Measurements from ENCODE around the gene MPZL2. TPM values are rescaled to one million over a fixed set of nuclear protein-coding genes. Genes with fewer than 3 reads are reported as not detected.

The MPZL2 gene
- total and polyA plus RNA-seq, 2 experiments from 2014 or later, result 2.6 to 4.2 TPM

GRCh38 chr11:118240999-118241763 lies 22.9 kb downstream of the MPZL2 start (continued):
- no peak for TF ChIP-seq ETS1 (IDR thresholded peaks at IDR 0.05)
- no peak for TF ChIP-seq EZH2 (IDR thresholded peaks at IDR 0.05; ENCODE audit: low read depth, unreplicated experiment)
- TF ChIP-seq STAT1 (IDR thresholded peaks at IDR 0.05; ENCODE audit: unreplicated experiment), result no peak
- no peak for TF ChIP-seq REST (IDR thresholded peaks at IDR 0.05; ENCODE audit: unreplicated experiment)

GRCh38 chr11:118239509-118240205 lies 24.4 kb downstream of the MPZL2 start:
- Mint-ChIP-seq H3K27ac (no peak overlapping the region), H3K36me3 (ENCODE audit: low read depth) (no peaks in the 10 kb centered on the region), H3K9me3 (no peaks in the 10 kb centered on the region), H3K4me3 (no peak overlapping the region), H3K4me1 (peaks cover 28% of the 10 kb centered on the region), H3K27me3 (ENCODE audit: insufficient read depth, low read depth, poor library complexity) (peaks cover 12% of the 10 kb centered on the region)
- ATAC-seq (no peak), DNase-seq (ENCODE audit: low spot score) (no peak)
- no peaks in the 10 kb centered on the region for H3K36me3 ChIP-seq (ENCODE audit: insufficient read depth)
- H3K27ac ChIP-seq (ENCODE audit: low read depth), result no peak overlapping the region
- H2AFZ ChIP-seq, result no peak overlapping the region
- H3K4me2 ChIP-seq, result no peak overlapping the region
- H3K4me1 ChIP-seq (ENCODE audit: insufficient read depth), result peaks cover 3% of the 10 kb centered on the region; the same call in 1 of the 2 replicates
- no peaks in the 10 kb centered on the region for H3F3A ChIP-seq (replicated peaks; ENCODE audit: low read depth)
- no peaks in the 10 kb centered on the region for H3K27me3 ChIP-seq (ENCODE audit: insufficient read depth)
- no peak overlapping the region for H3K4me3 ChIP-seq
- H3K79me2 ChIP-seq (replicated peaks; ENCODE audit: insufficient read depth), result no peaks in the 10 kb centered on the region
- no peaks in the 10 kb centered on the region for H4K20me1 ChIP-seq (replicated peaks; ENCODE audit: insufficient read depth)
- no peaks in the 10 kb centered on the region for H3K9me2 ChIP-seq (ENCODE audit: insufficient read depth)
- no peak for TF ChIP-seq ZNF114 (CRISPR knock-in tag; IDR thresholded peaks at IDR 0.05)
- TF ChIP-seq POLR2AphosphoS5 (IDR thresholded peaks at IDR 0.05; ENCODE audit: low read depth), result no peak
- TF ChIP-seq, protein P1, sequence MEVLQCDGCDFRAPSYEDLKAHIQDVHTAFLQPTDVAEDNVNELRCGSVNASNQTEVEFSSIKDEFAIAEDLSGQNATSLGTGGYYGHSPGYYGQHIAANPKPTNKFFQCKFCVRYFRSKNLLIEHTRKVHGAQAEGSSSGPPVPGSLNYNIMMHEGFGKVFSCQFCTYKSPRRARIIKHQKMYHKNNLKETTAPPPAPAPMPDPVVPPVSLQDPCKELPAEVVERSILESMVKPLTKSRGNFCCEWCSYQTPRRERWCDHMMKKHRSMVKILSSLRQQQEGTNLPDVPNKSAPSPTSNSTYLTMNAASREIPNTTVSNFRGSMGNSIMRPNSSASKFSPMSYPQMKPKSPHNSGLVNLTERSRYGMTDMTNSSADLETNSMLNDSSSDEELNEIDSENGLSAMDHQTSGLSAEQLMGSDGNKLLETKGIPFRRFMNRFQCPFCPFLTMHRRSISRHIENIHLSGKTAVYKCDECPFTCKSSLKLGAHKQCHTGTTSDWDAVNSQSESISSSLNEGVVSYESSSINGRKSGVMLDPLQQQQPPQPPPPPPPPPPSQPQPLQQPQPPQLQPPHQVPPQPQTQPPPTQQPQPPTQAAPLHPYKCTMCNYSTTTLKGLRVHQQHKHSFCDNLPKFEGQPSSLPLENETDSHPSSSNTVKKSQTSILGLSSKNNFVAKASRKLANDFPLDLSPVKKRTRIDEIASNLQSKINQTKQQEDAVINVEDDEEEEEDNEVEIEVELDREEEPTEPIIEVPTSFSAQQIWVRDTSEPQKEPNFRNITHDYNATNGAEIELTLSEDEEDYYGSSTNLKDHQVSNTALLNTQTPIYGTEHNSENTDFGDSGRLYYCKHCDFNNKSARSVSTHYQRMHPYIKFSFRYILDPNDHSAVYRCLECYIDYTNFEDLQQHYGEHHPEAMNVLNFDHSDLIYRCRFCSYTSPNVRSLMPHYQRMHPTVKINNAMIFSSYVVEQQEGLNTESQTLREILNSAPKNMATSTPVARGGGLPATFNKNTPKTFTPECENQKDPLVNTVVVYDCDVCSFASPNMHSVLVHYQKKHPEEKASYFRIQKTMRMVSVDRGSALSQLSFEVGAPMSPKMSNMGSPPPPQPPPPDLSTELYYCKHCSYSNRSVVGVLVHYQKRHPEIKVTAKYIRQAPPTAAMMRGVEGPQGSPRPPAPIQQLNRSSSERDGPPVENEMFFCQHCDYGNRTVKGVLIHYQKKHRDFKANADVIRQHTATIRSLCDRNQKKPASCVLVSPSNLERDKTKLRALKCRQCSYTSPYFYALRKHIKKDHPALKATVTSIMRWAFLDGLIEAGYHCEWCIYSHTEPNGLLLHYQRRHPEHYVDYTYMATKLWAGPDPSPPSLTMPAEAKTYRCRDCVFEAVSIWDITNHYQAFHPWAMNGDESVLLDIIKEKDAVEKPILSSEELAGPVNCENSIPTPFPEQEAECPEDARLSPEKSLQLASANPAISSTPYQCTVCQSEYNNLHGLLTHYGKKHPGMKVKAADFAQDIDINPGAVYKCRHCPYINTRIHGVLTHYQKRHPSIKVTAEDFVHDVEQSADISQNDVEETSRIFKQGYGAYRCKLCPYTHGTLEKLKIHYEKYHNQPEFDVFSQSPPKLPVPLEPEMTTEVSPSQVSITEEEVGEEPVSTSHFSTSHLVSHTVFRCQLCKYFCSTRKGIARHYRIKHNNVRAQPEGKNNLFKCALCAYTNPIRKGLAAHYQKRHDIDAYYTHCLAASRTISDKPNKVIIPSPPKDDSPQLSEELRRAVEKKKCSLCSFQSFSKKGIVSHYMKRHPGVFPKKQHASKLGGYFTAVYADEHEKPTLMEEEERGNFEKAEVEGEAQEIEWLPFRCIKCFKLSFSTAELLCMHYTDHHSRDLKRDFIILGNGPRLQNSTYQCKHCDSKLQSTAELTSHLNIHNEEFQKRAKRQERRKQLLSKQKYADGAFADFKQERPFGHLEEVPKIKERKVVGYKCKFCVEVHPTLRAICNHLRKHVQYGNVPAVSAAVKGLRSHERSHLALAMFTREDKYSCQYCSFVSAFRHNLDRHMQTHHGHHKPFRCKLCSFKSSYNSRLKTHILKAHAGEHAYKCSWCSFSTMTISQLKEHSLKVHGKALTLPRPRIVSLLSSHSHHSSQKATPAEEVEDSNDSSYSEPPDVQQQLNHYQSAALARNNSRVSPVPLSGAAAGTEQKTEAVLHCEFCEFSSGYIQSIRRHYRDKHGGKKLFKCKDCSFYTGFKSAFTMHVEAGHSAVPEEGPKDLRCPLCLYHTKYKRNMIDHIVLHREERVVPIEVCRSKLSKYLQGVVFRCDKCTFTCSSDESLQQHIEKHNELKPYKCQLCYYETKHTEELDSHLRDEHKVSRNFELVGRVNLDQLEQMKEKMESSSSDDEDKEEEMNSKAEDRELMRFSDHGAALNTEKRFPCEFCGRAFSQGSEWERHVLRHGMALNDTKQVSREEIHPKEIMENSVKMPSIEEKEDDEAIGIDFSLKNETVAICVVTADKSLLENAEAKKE (CRISPR knock-in tag; IDR thresholded peaks at IDR 0.05), result no peak
- TF ChIP-seq STAT1 (IDR thresholded peaks at IDR 0.05; ENCODE audit: unreplicated experiment), result no peak
- TF ChIP-seq ZNF331 (CRISPR knock-in tag; IDR thresholded peaks at IDR 0.05; ENCODE audit: low read depth), result no peak
- no peak for TF ChIP-seq NANOG (IDR thresholded peaks at IDR 0.05; ENCODE audit: borderline replicate concordance)
- TF ChIP-seq CTCF (conservative IDR thresholded peaks at IDR 0.05; ENCODE audit: low read depth in 2 of 2), result no peak
- no peak for TF ChIP-seq CREB1 (CRISPR knock-in tag; IDR thresholded peaks at IDR 0.05; ENCODE audit: low read depth)
